Fibroblast of mammary gland (primary cell): ENCODE measurements around the gene FLVCR1.

ENCODE experiments used
- DNase-seq: peaks from one replicate; pipeline ENCODE4 v3.0.0-alpha.2; 2010; ENCODE audit warnings: low read depth
- H3K4me3 ChIP-seq: 2 replicates; pipeline ENCODE4 v1.5.1; 2011; ENCODE audit warnings: low read depth, mild to moderate bottlenecking, low read length, moderate library complexity; ENCODE audit not compliant: control insufficient read depth
- TF ChIP-seq, protein P1 (sequence below): conservative IDR thresholded peaks from 2 replicates; pipeline ENCODE4 v1.5.1; 2011; ENCODE audit warnings: low read depth, low read length, inconsistent platforms; ENCODE audit not compliant: control insufficient read depth, insufficient read depth

Gene FLVCR1

DNA sequence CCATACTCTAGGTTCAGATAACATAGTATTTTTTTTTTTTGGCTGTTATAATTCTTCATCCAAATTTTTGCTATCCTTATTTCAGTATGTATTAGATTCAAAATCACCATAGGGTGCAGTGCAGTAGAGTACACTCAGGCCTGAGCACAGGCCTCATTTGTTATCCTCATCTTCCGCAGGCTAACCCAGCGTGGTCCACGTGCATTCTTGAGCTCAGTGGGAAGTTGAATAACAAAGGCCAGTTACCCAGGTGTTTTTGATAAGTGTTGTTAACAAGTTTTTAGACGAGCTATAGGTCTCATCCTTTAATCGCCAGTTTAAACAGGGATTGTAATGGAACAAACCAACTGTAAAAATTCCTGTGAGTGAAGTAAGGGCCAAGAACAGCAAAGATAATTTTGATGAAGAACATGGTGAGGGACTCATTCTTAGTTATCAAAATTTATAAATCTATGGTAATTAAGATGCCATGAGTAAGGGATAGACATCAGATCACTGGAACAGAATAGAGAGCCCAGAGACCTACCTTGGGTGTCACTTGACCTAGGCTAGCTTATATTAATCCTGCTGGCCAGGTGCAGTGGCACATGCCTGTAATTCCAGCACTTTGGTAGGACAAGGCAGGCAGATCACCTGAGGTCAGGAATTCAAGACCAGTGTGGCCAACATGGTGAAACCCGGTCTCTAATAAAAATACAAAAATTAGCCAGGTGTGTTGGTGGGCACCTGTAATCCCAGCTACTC lies 22.0 kb downstream of the FLVCR1 start:
- no peak overlapping the region for H3K4me3 ChIP-seq
- no peak for DNase-seq
- TF ChIP-seq, protein P1, sequence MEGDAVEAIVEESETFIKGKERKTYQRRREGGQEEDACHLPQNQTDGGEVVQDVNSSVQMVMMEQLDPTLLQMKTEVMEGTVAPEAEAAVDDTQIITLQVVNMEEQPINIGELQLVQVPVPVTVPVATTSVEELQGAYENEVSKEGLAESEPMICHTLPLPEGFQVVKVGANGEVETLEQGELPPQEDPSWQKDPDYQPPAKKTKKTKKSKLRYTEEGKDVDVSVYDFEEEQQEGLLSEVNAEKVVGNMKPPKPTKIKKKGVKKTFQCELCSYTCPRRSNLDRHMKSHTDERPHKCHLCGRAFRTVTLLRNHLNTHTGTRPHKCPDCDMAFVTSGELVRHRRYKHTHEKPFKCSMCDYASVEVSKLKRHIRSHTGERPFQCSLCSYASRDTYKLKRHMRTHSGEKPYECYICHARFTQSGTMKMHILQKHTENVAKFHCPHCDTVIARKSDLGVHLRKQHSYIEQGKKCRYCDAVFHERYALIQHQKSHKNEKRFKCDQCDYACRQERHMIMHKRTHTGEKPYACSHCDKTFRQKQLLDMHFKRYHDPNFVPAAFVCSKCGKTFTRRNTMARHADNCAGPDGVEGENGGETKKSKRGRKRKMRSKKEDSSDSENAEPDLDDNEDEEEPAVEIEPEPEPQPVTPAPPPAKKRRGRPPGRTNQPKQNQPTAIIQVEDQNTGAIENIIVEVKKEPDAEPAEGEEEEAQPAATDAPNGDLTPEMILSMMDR, result no peak

DNA sequence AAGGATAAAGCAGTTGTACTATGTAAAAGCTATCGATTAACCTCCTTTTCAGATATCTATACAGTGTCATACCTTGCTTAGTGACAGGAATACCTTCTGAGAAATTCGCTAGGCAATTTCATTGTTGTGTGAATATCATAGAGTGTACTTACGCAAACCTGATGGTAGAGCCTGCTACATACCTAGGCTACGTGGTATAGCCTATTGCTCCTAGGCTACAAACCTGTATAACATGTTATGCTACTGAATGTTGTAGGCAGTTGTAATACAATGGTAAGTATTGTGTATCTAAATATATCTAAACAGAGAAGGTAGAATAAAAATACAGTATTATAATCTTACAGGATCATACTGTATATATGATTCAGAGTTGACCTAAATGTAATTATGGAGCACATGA lies 26.5 kb downstream of the FLVCR1 start:
- no peak overlapping the region for H3K4me3 ChIP-seq
- no peak for DNase-seq
- TF ChIP-seq, protein P1, result no peak

DNA sequence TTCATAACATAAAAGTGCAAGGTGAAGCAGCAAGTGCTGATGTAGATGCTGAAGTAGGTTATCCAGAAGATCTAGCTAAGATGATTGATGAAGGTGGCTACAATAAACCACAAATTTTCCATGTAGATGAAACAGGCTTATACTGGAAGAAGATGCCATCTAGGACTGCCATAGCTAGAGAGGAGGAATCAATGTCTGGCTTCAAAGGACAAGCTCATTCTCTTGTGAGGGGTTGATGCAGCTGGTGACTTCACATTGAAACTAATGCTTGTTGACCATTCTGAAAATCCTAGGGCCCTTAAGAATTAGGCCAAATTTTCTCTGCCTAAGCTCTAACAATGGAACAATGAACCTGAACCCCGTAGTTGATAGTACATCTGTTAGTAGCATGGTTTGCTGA lies 34.0 kb downstream of the FLVCR1 start:
- TF ChIP-seq, protein P1, result no peak
- DNase-seq, result no peak
- no peak overlapping the region for H3K4me3 ChIP-seq

DNA sequence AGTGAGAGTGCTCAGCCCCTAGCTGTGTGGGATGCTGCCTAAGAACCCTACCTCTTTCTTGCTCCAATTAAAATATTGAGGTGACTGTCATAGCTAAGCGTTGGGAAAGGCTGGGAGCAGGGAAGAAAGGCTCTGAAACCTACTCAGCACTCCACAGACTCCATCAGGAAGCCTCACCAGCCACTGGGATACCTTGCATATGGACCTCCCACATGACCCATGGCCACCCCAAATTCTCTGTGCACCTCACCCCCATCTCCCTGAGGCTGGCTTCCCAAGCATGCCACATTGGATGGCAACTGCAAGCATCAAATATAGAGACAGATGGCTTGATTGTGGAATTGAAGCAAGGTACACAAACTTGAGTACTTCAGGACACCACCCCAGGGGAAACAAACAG lies 41.8 kb downstream of the FLVCR1 start:
- DNase-seq, result no peak
- no peak overlapping the region for H3K4me3 ChIP-seq
- TF ChIP-seq, protein P1, result no peak

DNA sequence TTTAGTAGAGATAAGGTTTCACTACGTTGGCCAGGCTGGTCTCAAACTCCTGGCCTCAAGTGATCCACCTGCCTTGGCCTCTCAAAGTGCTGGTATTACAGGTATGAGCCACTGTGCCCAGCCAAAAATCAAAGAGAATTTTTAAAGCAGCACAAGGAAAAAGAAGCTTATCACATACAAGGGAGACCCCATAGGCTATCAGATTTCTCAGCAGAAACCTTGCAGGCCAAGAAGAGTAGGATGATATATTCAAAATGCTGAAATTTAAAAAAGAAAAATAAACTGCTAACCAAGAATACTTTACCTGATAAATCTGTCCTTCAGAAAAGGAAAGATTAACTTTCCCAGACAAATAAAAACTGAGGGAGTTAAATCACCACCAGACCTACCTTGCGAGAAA lies 43.2 kb downstream of the FLVCR1 start:
- TF ChIP-seq, protein P1, result no peak
- DNase-seq, result no peak
- H3K4me3 ChIP-seq, result no peak overlapping the region

DNA sequence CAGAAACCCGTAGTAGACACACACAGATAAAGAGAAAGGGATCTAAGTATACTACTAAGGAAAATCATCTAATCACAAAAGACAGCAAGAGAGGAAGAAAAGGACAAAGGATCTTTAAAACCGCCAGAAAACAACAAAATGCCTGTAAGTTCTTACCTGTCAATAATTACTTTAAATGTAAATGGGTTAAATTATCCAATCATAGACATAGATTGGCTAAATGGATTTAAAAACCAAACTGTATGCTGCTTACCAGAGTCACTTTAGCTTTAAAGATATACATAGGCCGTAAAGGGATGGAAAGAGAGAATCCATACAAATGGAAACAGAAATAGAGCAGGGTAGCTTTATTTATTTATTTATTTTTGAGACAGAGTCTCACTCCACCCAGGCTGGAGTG lies 44.0 kb downstream of the FLVCR1 start:
- TF ChIP-seq, protein P1, result no peak
- H3K4me3 ChIP-seq, result no peak overlapping the region
- no peak for DNase-seq
